ENCODE measurements around the gene MAP2K2.
A peak's percentile ranks its signal among the peaks of the same experiment; 100 is the strongest.
"Not testable (repeated sequence)": the region's sequence is repeated elsewhere in the genome, so short reads cannot be mapped to it uniquely, and the experiment has no call there.

MAP2K2 gene

GRCh38 chr19:4142916-4143315, 19.0 kb upstream of the MAP2K2 start:
- peaks cover 10% of the 10 kb centered on the region for H3K4me1 Mint-ChIP-seq (ENCODE audit: low read depth)
- not testable (repeated sequence) for H3K27ac Mint-ChIP-seq; H3K9me3 Mint-ChIP-seq; H3K36me3 Mint-ChIP-seq (ENCODE audit: low read depth); DNase-seq (ENCODE audit: low spot score); H3K27me3 Mint-ChIP-seq (ENCODE audit: low read depth); H3K4me3 Mint-ChIP-seq

DNA sequence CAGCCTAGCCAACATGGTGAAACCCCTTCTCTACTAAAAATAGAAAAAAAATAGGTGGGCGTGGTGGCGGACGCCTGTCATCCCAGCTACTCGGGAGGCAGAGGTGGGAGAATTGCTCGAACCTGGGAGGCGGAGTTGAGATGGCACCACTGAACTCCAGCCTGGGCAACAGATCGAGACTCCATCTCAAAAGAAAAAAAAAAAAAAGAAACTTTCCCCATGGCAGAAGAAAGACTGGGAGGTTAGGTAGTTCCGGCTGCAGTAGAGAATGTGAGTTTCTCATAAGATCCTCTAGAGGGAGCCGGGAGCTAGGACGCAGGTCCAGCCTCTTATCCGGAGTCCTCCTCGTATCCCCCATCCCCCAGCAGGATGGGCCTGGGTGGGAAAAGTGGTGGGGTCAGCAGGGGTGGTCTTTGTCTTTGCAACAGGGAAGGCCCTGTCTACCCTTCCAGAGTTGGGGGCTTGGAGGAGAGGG, 16.4 kb upstream of the MAP2K2 start:
- H3K27ac Mint-ChIP-seq, result no peak overlapping the region
- no peak for DNase-seq (ENCODE audit: low spot score)
- no peaks in the 10 kb centered on the region for H3K9me3 Mint-ChIP-seq
- H3K36me3 Mint-ChIP-seq (ENCODE audit: low read depth), result no peaks in the 10 kb centered on the region
- H3K27me3 Mint-ChIP-seq (ENCODE audit: low read depth), result peaks cover 3% of the 10 kb centered on the region
- H3K4me1 Mint-ChIP-seq (ENCODE audit: low read depth), result peaks cover 10% of the 10 kb centered on the region
- no peak overlapping the region for H3K4me3 Mint-ChIP-seq

DNA sequence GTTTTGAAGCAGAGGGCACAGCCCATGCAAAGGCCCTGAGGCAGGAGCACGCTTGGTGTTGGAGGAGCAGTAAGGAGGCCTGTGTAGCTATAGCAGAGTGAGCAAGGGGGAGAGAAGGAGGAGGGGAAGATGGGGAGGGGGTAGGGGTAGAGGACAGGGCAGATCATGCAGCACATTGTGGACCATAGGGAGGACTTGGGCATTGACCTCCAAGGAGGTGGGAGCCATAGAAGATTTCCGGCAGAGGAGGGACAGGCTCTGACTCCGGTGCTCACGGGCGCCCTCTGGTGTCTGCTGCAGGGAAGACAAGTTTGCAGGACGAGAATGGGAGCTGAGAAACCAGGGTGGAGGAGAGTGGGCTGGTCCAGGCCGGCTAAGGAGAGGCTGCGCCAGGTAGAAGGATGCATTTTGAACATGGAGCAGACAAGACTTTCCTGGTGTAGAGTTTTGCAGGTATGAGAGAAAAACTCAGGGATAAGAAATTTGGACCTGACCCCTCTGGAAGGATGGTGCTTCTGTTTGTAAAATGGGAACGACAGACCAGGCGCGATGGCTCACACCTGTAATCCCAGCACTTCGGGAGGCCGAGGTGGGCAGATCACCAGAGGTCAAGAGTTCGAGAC, 15.8 kb upstream of the MAP2K2 start:
- peaks cover 10% of the 10 kb centered on the region for H3K4me1 Mint-ChIP-seq (ENCODE audit: low read depth)
- no peaks in the 10 kb centered on the region for H3K36me3 Mint-ChIP-seq (ENCODE audit: low read depth)
- H3K9me3 Mint-ChIP-seq, result no peaks in the 10 kb centered on the region
- H3K4me3 Mint-ChIP-seq, result peak overlapping the region; percentile 8
- H3K27ac Mint-ChIP-seq, result no peak overlapping the region
- peaks cover 3% of the 10 kb centered on the region for H3K27me3 Mint-ChIP-seq (ENCODE audit: low read depth)
- peak; percentile 78 for DNase-seq (ENCODE audit: low spot score)

DNA sequence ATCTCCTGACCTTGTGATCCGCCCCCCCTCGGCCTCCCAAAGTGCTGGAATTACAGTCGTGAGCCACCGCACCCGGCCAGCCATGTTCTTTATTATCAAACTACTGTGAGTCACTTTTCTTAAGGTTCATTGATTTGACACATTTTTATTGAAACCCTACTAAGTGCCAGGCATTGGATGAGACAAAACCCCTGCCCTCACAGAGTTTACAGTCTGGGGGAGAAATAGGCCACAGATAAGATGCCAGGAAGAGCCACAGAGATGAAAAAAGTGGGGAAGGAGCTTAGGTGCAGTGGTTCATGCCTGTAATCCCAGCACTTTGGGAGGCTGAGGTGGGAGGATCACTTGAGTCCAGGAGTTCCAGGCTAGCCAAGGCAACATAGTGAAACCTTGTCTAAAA, 14.5 kb upstream of the MAP2K2 start:
- H3K27ac Mint-ChIP-seq, result no peak overlapping the region
- H3K4me1 Mint-ChIP-seq (ENCODE audit: low read depth), result peaks cover 10% of the 10 kb centered on the region
- no peaks in the 10 kb centered on the region for H3K36me3 Mint-ChIP-seq (ENCODE audit: low read depth)
- H3K4me3 Mint-ChIP-seq, result no peak overlapping the region
- H3K9me3 Mint-ChIP-seq, result no peaks in the 10 kb centered on the region
- no peak for DNase-seq (ENCODE audit: low spot score)
- H3K27me3 Mint-ChIP-seq (ENCODE audit: low read depth), result no peaks in the 10 kb centered on the region

GRCh38 chr19:4136680-4137088, 12.8 kb upstream of the MAP2K2 start:
- Mint-ChIP-seq H3K9me3 (no peaks in the 10 kb centered on the region), H3K4me1 (ENCODE audit: low read depth) (peaks cover 10% of the 10 kb centered on the region), H3K27me3 (ENCODE audit: low read depth) (no peaks in the 10 kb centered on the region), H3K4me3 (no peak overlapping the region), H3K27ac (no peak overlapping the region), H3K36me3 (ENCODE audit: low read depth) (no peaks in the 10 kb centered on the region)
- no peak for DNase-seq (ENCODE audit: low spot score)

- not testable (repeated sequence) for H3K36me3 Mint-ChIP-seq (ENCODE audit: low read depth); H3K4me3 Mint-ChIP-seq; DNase-seq (ENCODE audit: low spot score); H3K27me3 Mint-ChIP-seq (ENCODE audit: low read depth); H3K27ac Mint-ChIP-seq; H3K9me3 Mint-ChIP-seq
- H3K4me1 Mint-ChIP-seq (ENCODE audit: low read depth), result peaks cover 11% of the 10 kb centered on the region
These were observed 11.5 kb upstream of the MAP2K2 start for GRCh38 chr19:4135386-4135785.

GRCh38 chr19:4134351-4134750, 10.4 kb upstream of the MAP2K2 start:
- Mint-ChIP-seq H3K4me3 (no peak overlapping the region), H3K27me3 (ENCODE audit: low read depth) (peaks cover 4% of the 10 kb centered on the region), H3K4me1 (ENCODE audit: low read depth) (peaks cover 3% of the 10 kb centered on the region), H3K36me3 (ENCODE audit: low read depth) (no peaks in the 10 kb centered on the region), H3K9me3 (no peaks in the 10 kb centered on the region), H3K27ac (no peak overlapping the region)
- DNase-seq (ENCODE audit: low spot score), result no peak

DNA sequence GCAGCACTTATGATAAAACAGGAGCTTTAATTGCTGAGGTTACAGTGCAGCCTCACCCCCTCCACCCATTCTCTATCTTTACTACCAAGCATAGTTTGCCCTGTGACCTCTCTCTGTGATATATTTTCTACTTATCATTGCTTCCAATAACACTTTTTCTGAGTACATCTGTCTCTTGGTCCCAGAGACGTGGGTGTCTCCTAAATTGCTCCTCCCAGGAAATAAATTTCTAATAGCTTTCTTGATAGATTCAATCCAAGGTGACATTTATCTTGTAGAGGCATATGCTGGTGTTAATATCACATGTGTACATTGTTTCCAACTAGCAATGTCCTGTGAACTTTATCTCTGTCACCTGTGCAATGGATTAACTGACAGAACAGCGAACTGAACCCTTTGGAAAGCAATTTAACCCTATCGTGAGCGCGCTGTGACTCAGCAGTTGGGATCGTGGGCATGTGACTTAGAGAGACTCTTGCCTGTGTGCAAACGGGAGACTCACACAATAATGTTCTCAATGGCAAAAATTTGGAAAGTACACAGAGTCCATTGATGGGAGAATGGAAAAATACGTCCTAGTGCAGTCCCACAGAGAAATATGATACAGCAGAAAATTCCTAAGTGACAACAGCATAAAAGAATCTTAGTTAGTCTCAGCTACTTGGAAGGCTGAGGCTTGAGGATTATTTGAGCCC, 7.0 kb upstream of the MAP2K2 start:
- Mint-ChIP-seq H3K4me1 (ENCODE audit: low read depth) (peaks cover 2% of the 10 kb centered on the region), H3K27ac (no peak overlapping the region), H3K36me3 (ENCODE audit: low read depth) (no peaks in the 10 kb centered on the region), H3K9me3 (no peaks in the 10 kb centered on the region), H3K4me3 (no peak overlapping the region), H3K27me3 (ENCODE audit: low read depth) (peaks cover 4% of the 10 kb centered on the region)
- DNase-seq (ENCODE audit: low spot score), result no peak

DNA sequence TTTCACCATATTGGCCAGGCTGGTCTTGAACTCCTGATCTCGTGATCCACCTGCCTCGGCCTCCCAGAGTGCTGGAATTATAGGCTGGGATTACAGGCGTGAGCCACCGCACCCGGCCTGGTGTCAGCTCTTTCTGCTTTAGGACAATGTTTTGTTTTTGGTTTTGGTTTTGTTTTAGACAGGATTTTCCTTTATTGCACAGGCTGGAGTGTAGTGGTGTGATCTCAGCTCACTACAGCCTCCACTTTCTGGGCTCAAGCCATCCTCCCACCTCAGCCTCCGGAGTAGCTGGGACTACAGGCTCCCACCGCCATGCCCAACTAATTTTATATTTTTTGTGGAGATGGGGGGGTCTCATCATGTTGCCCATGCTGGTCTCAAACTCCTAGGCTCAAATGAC, 5.1 kb upstream of the MAP2K2 start:
- DNase-seq (ENCODE audit: low spot score); H3K27ac Mint-ChIP-seq: not testable (repeated sequence)

GRCh38 chr19:4127322-4127721, 3.4 kb upstream of the MAP2K2 start:
- H3K27ac Mint-ChIP-seq; H3K9me3 Mint-ChIP-seq; DNase-seq (ENCODE audit: low spot score); H3K4me3 Mint-ChIP-seq; H3K27me3 Mint-ChIP-seq (ENCODE audit: low read depth); H3K36me3 Mint-ChIP-seq (ENCODE audit: low read depth): not testable (repeated sequence)
- H3K4me1 Mint-ChIP-seq (ENCODE audit: low read depth), result peaks cover 17% of the 10 kb centered on the region

More for the DNA sequence above, 5.1 kb upstream of the MAP2K2 start:
- not testable (repeated sequence) for H3K4me1 Mint-ChIP-seq (ENCODE audit: low read depth); H3K36me3 Mint-ChIP-seq (ENCODE audit: low read depth); H3K4me3 Mint-ChIP-seq; H3K9me3 Mint-ChIP-seq; H3K27me3 Mint-ChIP-seq (ENCODE audit: low read depth)

GRCh38 chr19:4124638-4125037, 716 bp upstream of the MAP2K2 start:
- Mint-ChIP-seq H3K4me1 (ENCODE audit: low read depth) (peaks cover 17% of the 10 kb centered on the region), H3K9me3 (no peaks in the 10 kb centered on the region), H3K27ac (peak overlapping the region; percentile 77), H3K4me3 (peak overlapping the region; percentile 78), H3K27me3 (ENCODE audit: low read depth) (no peaks in the 10 kb centered on the region), H3K36me3 (ENCODE audit: low read depth) (peaks cover 3% of the 10 kb centered on the region)
- DNase-seq (ENCODE audit: low spot score), result no peak

- peak overlapping the region; percentile 94 for H3K27ac Mint-ChIP-seq
- no peaks in the 10 kb centered on the region for H3K9me3 Mint-ChIP-seq
- no peaks in the 10 kb centered on the region for H3K27me3 Mint-ChIP-seq (ENCODE audit: low read depth)
- H3K36me3 Mint-ChIP-seq (ENCODE audit: low read depth), result peaks cover 7% of the 10 kb centered on the region
- no peak for DNase-seq (ENCODE audit: low spot score)
- peak overlapping the region; percentile 98 for H3K4me3 Mint-ChIP-seq
- peaks cover 20% of the 10 kb centered on the region for H3K4me1 Mint-ChIP-seq (ENCODE audit: low read depth)
These were observed 1.4 kb downstream of the MAP2K2 start for GRCh38 chr19:4122480-4122879.

DNA sequence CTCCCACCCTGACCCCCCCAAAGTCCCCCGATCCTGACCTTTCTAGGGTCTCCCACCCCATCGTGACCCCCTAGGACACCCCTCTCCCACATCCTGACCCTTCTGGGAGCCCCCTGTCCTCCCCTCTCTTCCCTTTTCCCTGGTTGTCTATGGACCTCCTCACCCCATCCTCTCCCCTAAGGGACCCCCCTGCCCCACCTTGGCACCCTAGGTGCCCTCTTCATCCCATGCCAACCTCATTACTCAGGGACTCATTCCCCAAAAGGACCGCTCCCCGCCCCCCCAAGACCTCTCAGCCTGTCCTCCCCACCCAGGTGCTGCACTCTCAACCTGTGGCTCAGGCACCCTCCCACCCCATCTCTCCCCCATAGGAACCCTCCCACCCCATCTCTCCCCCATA, 2.1 kb downstream of the MAP2K2 start:
- no peak for DNase-seq (ENCODE audit: low spot score)
- Mint-ChIP-seq H3K9me3 (no peaks in the 10 kb centered on the region), H3K27ac (peak overlapping the region; percentile 26), H3K4me1 (ENCODE audit: low read depth) (peaks cover 20% of the 10 kb centered on the region), H3K4me3 (peak overlapping the region; percentile 32), H3K27me3 (ENCODE audit: low read depth) (no peaks in the 10 kb centered on the region), H3K36me3 (ENCODE audit: low read depth) (peaks cover 12% of the 10 kb centered on the region)

GRCh38 chr19:4121273-4121612, 2.7 kb downstream of the MAP2K2 start:
- Mint-ChIP-seq H3K27ac (no peak overlapping the region), H3K4me3 (no peak overlapping the region), H3K27me3 (ENCODE audit: low read depth) (no peaks in the 10 kb centered on the region), H3K9me3 (no peaks in the 10 kb centered on the region), H3K36me3 (ENCODE audit: low read depth) (peaks cover 12% of the 10 kb centered on the region), H3K4me1 (ENCODE audit: low read depth) (peaks cover 20% of the 10 kb centered on the region)
- DNase-seq (ENCODE audit: low spot score), result no peak

All from T-helper 2 cell treated with Interferon-gamma antibody and Interleukin-4, amounts not matched to agents 5 μg/mL and 100 μg/mL, for 36 hours (primary cell).